Psoas muscle (tissue), 8 donors: ENCODE measurements around the gene ELMO1. TPM values are rescaled to one million over a fixed set of nuclear protein-coding genes. Genes with fewer than 3 reads are reported as not detected.
"Not testable (repeated sequence)": the region's sequence is repeated elsewhere in the genome, so short reads cannot be mapped to it uniquely, and the experiment has no call there.

Source experiments
- ATAC-seq, 4 donors: fragments of 200-7000 bp; cut with Tn5 transposase; one replicate each; pipeline ENCODE4 v1.9.1; 2020; ENCODE audit warnings: moderate library complexity in 3 of 4, mild to moderate bottlenecking in 2 of 4
- DNase-seq, 2 donors: peaks; one replicate each; pipeline ENCODE4 v3.0.0-alpha.2; 2020
- H3K27ac ChIP-seq: fragments of 200-600 bp; one replicate; pipeline ENCODE4 v1.8.0; 2022
- H3K27me3 ChIP-seq, 3 donors: fragments of 200-600 bp in 1 of 3; one replicate each; pipeline versions ENCODE4 v1.6.1 to v1.8.0; 2013 to 2022; ENCODE audit warnings: low read length in 2 of 3, mild to moderate bottlenecking in 2 of 3, moderate library complexity in 1 of 3; ENCODE audit not compliant: insufficient read depth in 3 of 3
- H3K36me3 ChIP-seq, 2 donors: fragments of 200-600 bp in 1 of 2; one replicate each; pipeline versions ENCODE4 v1.6.1 to v1.8.0; 2013 to 2022; ENCODE audit warnings: low read depth in 1 of 2, mild to moderate bottlenecking in 1 of 2, moderate library complexity in 1 of 2; ENCODE audit not compliant: insufficient read depth in 1 of 2
- H3K4me1 ChIP-seq: fragments of 200-600 bp; one replicate; pipeline ENCODE4 v1.8.0; 2022
- H3K4me3 ChIP-seq: fragments of 200-600 bp; one replicate; pipeline ENCODE4 v1.8.0; 2022; ENCODE audit warnings: mild to moderate bottlenecking
- H3K9me3 ChIP-seq: fragments of 200-600 bp; one replicate; pipeline ENCODE4 v1.8.0; 2022
- WGBS, 3 donors: extraction: QIAGEN DNeasy Blood & Tissue Kit; methylation state at CpG; one replicate each; pipeline versions ENCODE4 v1.1.6 to v1.1.7; 2013; 5-methylcytosine and 5-hydroxymethylcytosine counted together
- intact Hi-C, 2 donors: fragments of 100-400 bp; cut with DNase I; formaldehyde crosslinking; loops; one replicate each; pipeline versions ENCODE4 v1.11.0 to v1.14.2; 2022
- polyA plus RNA-seq, 3 donors: library from polyadenylated mRNA; stranded (reverse); fragments of 200-250 nt; gene quantifications; one replicate each; pipeline ENCODE4 v1.2.3, GENCODE V29; 2013
- total RNA-seq, 4 donors: library from RNA; stranded (reverse); fragmentation: NEBNext Ultra II Directional in 2 of 4; extraction: Animal tissue kit (Norgen Biotek cat#: 25700) in 2 of 4; gene quantifications; one replicate each; pipeline versions ENCODE4 v1.2.1 to v1.2.4, GENCODE V29; 2021 to 2023
- TF ChIP-seq, protein P1 (sequence below): fragments of 200-600 bp; IDR thresholded peaks from one replicate; pipeline ENCODE4 v1.8.0; 2022; ENCODE audit warnings: antibody characterized with exemption
- donor health status: healthy with polysubstance abuse.
- donor health status: DM: no; HTN: no; CAD: no; lungs with moderate emphysema.
- donor health status: Bipolar disorder and iron deficiency.
- donor health status: healthy.
- donor health status: DM: yes; HTN: yes; CAD: no.
- donor health status: DM: no; HTN: no; CAD: no.
- donor health status: DM: no; HTN: no; CAD: no.
- donor health status: DM: yes; HTN: yes; CAD: no.

The ELMO1 gene
- total and polyA plus RNA-seq, 7 donors: 2.8 to 8.1 (median 6.9) TPM

DNA sequence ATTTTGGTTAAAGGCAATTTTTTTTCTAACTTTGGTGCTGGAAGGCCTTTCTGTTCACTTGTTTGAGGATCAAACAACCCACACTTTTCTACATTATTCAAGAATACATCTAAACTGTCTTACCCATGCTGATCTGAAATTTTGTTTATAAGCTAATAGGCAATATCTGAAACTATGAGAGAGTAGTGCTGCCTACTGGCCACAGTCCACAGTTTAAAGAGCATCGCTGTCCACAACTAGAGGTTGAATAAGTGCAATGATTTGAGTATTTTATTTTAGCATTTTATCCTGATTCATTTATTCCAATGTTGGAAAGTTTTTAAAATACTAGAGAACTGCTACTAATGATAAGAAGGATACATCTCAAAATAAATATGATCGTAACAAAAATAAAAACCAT is 306.9 kb downstream of the ELMO1 start:
- Histone ChIP-seq H3K36me3 (no peaks in the 10 kb centered on the region), H3K4me3 (no peak overlapping the region), H3K4me1 (no peaks in the 10 kb centered on the region), H3K27me3 (no peaks in the 10 kb centered on the region), H3K27ac (no peak overlapping the region), H3K9me3 (peaks cover 5% of the 10 kb centered on the region)
- TF ChIP-seq, protein P1, sequence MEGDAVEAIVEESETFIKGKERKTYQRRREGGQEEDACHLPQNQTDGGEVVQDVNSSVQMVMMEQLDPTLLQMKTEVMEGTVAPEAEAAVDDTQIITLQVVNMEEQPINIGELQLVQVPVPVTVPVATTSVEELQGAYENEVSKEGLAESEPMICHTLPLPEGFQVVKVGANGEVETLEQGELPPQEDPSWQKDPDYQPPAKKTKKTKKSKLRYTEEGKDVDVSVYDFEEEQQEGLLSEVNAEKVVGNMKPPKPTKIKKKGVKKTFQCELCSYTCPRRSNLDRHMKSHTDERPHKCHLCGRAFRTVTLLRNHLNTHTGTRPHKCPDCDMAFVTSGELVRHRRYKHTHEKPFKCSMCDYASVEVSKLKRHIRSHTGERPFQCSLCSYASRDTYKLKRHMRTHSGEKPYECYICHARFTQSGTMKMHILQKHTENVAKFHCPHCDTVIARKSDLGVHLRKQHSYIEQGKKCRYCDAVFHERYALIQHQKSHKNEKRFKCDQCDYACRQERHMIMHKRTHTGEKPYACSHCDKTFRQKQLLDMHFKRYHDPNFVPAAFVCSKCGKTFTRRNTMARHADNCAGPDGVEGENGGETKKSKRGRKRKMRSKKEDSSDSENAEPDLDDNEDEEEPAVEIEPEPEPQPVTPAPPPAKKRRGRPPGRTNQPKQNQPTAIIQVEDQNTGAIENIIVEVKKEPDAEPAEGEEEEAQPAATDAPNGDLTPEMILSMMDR: no peak
- WGBS, 3 donors: 95 to 99% (median 95%) methylated on average over 2 of the region's 2 CpGs
- intact Hi-C loops: no loop called here
- DNase-seq (no peak), ATAC-seq (no peak)

DNA sequence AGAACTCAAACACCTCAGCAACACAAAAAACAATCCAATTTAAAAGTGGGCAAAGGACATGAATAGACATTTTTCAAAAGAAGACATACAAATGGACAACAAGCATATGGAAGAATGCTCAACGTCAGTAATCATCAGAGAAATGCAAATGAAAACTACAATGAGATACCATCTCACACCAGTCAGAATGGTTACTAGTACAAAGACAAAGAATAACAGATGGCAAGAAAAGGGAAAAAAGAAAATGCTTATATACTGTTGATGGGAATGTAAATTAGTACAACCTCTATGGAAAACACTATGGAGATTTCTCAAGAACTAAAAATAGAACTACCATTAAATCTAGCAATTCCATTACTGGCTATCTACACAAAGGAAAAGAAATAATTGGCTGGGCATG is 314.8 kb downstream of the ELMO1 start:
- ATAC-seq, H3K4me3 ChIP-seq, DNase-seq, H3K4me1 ChIP-seq, H3K27me3 ChIP-seq, H3K9me3 ChIP-seq, H3K36me3 ChIP-seq, intact Hi-C loops, H3K27ac ChIP-seq: not testable (repeated sequence)
- WGBS, 3 donors: 90 to 93% (median 93%) methylated on average over 1 of the region's 1 CpG

GRCh38 chr7:37131855-37132254 is 316.8 kb downstream of the ELMO1 start:
- intact Hi-C loops: no loop called here
- Histone ChIP-seq H3K27me3 (no peaks in the 10 kb centered on the region), H3K4me3 (no peak overlapping the region), H3K9me3 (no peaks in the 10 kb centered on the region), H3K4me1 (no peaks in the 10 kb centered on the region), H3K27ac (no peak overlapping the region), H3K36me3 (peaks cover 0 to 9% of the 10 kb centered on the region in 2 donors)
- DNase-seq: no peak
- TF ChIP-seq, protein P1: no peak
- ATAC-seq: no peak
- WGBS, 3 donors: 39 to 67% (median 42%) methylated on average over 4 of the region's 4 CpGs

DNA sequence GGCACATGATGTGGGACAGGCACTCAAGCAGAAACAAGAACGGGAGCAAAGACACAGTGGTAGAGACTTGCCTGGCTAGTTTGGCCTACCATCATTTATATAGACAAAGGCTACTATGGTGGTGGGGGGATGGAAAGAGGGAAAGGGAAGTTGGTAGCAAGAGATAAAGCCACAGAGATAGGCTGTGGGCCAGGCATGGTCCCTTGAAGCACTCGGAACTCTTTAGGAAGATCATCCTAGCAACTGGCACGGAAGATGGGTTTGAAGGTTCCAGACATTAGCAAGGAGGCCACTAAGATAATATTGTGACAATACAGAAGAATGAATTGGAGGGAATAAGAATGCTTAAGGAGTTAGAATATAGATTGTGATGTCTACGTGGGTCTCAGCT is 319.6 kb downstream of the ELMO1 start:
- H3K9me3 ChIP-seq: no peaks in the 10 kb centered on the region
- WGBS, 3 donors: 91 to 96% (median 96%) methylated on average over 4 of the region's 4 CpGs
- ATAC-seq: no peak
- no peak overlapping the region for H3K27ac ChIP-seq
- DNase-seq: no peak
- H3K4me3 ChIP-seq: no peak overlapping the region
- TF ChIP-seq, protein P1: no peak
- intact Hi-C loops: no loop called here
- H3K36me3 ChIP-seq: peaks cover 0 to 9% of the 10 kb centered on the region in 2 donors
- H3K27me3 ChIP-seq: no peaks in the 10 kb centered on the region
- H3K4me1 ChIP-seq: no peaks in the 10 kb centered on the region

DNA sequence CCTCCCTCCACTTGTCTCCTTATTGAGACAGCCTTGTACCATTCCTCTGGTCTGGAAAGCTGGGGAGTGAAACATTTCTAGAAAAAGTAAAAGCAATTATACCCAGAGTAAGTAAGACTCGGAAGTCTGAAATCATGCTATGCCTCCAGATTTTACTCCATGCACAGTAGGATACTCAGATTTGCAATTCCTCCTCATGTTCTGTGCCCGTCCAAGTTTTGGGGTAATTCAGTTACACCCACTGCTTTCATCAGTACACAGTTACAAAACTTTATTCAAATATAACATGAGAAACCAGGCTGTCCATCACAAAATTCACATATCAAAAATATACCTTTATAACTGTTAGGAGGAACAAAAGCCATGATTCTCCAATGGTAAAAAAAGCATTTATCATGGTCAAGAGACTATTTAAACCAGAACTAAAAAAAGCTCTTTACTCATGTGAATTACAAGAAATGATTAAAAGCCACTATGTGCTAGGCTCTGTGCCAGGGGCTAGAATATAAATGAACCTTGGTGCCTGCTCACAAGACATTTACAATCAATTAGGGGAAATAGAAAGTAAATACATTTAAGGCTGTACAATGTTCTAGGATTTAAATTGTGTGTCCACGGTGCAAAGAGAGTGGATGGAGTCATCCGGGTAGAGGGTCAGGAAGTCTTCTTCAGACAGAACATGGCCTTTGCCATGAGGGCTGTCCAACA is 320.2 kb downstream of the ELMO1 start:
- ATAC-seq: no peak

More for the DNA sequence above, 320.2 kb downstream of the ELMO1 start:
- TF ChIP-seq, protein P1: no peak
- DNase-seq: no peak
- Histone ChIP-seq H3K4me1 (no peaks in the 10 kb centered on the region), H3K27me3 (no peaks in the 10 kb centered on the region), H3K4me3 (no peak overlapping the region), H3K9me3 (no peaks in the 10 kb centered on the region), H3K36me3 (peaks cover 0 to 9% of the 10 kb centered on the region in 2 donors), H3K27ac (no peak overlapping the region)
- intact Hi-C loops: no loop called here
- 77 to 86% (median 77%) methylated on average over 4 of the region's 4 CpGs for WGBS, 3 donors
